Astrocyte (in vitro differentiated cells and primary cell): ENCODE data around the gene IL10RA.

ENCODE experiments used
- EZH2 ChIP-seq: IDR thresholded peaks from 2 replicates; pipeline ENCODE4 v1.6.1; 2012; ENCODE audit warnings: mild to moderate bottlenecking, low read length, inconsistent platforms; ENCODE audit not compliant: insufficient read depth
- TF ChIP-seq, protein P1 (sequence below): IDR thresholded peaks from 2 replicates; pipeline ENCODE4 v1.5.1; 2011; ENCODE audit warnings: low read depth, mild to moderate bottlenecking, inconsistent platforms, low read length, moderate library complexity; ENCODE audit not compliant: insufficient read depth

DNA sequence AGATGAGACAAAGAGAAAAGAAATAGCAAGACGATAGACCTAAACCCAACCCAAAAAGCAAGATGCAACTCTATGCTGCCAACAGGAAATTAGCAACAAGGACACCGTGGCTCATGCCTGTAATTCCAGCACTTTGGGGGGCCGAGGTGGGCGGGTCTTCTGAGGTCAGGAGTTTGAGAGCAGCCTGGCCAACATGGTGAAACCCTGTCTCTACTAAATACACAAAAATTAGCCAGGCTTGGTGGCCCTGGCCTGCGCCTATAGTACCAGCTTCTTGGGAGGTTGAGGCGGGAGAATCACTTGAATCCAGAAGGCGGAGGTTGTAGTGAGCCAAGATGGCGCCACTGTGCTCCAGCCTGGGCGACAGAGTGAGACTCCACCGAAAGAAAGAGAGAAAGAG, 24.3 kb upstream of the IL10RA start:
- TF ChIP-seq, protein P1, sequence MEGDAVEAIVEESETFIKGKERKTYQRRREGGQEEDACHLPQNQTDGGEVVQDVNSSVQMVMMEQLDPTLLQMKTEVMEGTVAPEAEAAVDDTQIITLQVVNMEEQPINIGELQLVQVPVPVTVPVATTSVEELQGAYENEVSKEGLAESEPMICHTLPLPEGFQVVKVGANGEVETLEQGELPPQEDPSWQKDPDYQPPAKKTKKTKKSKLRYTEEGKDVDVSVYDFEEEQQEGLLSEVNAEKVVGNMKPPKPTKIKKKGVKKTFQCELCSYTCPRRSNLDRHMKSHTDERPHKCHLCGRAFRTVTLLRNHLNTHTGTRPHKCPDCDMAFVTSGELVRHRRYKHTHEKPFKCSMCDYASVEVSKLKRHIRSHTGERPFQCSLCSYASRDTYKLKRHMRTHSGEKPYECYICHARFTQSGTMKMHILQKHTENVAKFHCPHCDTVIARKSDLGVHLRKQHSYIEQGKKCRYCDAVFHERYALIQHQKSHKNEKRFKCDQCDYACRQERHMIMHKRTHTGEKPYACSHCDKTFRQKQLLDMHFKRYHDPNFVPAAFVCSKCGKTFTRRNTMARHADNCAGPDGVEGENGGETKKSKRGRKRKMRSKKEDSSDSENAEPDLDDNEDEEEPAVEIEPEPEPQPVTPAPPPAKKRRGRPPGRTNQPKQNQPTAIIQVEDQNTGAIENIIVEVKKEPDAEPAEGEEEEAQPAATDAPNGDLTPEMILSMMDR, result no peak
- no peak for TF ChIP-seq EZH2
